Dermis microvascular lymphatic vessel endothelial cell (primary cell): ENCODE results near the gene SMIM41. TPM values are rescaled to one million over a fixed set of nuclear protein-coding genes. Genes with fewer than 3 reads are reported as not detected.
A peak's percentile ranks its signal among the peaks of the same experiment; 100 is the strongest.

Experiments used
- DNase-seq, 2 donors: peaks; one replicate each; pipeline versions ENCODE4 v3.0.0 to v3.0.0-alpha.2; 2010; ENCODE audit warnings: low read depth in 2 of 2
- total RNA-seq: library from RNA; depleted of rRNA; stranded (reverse); fragments of >200 nt; gene quantifications from 2 replicates; pipeline ENCODE4 v1.2.1, GENCODE V29; 2014

Gene SMIM41
- total RNA-seq: under 0.01 TPM in 2 replicates

DNA sequence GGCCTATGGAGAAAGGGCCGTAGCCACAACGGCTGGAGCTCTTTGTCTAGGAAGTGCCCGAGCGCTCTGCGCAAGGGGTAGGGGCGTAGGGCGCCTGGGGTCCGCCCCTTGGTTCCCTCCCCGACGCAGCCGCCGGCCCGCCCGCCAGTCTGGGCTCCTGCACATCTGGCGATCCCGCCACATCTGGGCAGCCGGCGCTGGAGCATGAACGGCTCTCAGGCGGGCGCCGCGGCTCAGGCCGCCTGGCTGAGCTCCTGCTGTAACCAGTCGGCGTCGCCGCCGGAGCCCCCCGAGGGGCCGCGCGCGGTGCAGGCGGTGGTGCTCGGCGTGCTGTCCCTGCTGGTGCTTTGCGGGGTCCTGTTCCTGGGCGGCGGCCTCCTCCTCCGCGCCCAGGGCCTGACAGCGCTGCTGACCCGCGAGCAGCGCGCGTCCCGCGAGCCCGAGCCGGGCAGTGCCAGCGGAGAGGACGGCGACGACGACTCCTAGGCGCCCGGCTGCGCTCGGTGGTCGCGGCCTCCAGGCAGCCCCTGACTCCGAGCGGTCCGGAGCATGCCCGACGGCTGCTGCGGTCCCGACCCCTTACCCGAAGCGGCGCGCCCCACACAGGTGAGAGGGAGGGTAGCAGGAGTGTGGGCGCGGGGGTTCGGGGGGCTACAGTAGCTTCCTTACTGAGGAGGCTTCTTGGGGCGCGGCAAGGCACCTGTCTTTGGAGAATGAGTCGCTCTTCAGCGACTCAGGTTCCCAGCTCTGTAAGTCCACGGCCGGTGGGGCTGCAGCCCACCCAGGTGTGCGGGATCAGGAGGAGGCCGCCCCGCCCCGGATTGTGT lies at the start of gene SMIM41:
SMIM41 (plus strand) TSS at position 129 of the 827 bp plus-strand sequence; CDS start at position 205, 76 bp downstream.
- no peak for DNase-seq

GRCh38 chr12:52032446-52032803 lies 47.1 kb upstream of the SMIM41 start:
- DNase-seq: peak in 1 of 2 donors; percentile 59

- peak; percentile 94 to 98 for DNase-seq
Observed at GRCh38 chr12:52032804-52033445, 46.6 kb upstream of the SMIM41 start.

GRCh38 chr12:52033446-52034140 lies 45.9 kb upstream of the SMIM41 start:
- no peak for DNase-seq

GRCh38 chr12:52035190-52035589 lies 44.3 kb upstream of the SMIM41 start:
- DNase-seq: no peak

GRCh38 chr12:52035926-52036325 lies 43.6 kb upstream of the SMIM41 start:
- DNase-seq: no peak

- peak in 1 of 2 donors; percentile 79 for DNase-seq
Observed at GRCh38 chr12:52036587-52037171, 42.8 kb upstream of the SMIM41 start.

GRCh38 chr12:52037248-52037861 lies 42.1 kb upstream of the SMIM41 start:
- peak in 1 of 2 donors; percentile 34 for DNase-seq

GRCh38 chr12:52038447-52038846 lies 41.1 kb upstream of the SMIM41 start:
- peak in 1 of 2 donors; percentile 37 for DNase-seq

GRCh38 chr12:52041035-52041434 lies 38.5 kb upstream of the SMIM41 start:
- DNase-seq: no peak

- DNase-seq: no peak
Observed at GRCh38 chr12:52041695-52042123, 37.8 kb upstream of the SMIM41 start.

DNA sequence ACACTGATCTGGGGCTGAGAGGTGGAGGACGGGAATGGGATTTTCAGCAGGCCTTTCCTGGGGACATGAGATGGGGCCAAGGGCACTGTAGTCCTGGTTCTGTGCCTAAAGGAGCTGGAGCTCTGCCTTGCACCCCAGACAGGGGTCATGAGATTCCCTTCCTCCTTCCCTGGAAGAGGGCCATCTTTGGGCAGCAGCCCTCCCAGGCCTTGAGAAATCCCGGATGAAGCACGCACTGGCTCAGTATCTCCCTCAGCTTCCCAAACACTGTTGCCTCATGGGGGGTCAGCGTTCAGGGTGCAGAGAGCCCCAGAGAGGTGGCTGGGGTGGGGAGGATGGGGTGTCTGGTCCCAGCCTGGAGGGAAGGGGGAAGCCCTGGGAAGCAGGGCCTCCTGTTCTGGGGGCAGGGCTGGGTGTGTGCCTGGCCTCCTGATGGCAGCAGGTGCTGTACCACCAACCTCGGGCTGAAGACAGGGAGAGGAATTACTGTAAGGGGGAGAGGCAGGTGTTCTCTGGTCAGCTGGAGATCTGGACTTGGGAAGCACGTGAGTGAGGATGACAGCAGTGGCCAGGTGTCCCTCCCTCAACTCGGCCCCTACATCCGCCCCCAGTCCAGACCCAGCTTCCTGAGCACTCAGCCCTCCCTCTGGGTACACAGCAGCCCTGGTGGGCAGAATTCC lies 36.7 kb upstream of the SMIM41 start:
- DNase-seq: no peak

GRCh38 chr12:52043386-52044212 lies 35.9 kb upstream of the SMIM41 start:
- DNase-seq: no peak

DNA sequence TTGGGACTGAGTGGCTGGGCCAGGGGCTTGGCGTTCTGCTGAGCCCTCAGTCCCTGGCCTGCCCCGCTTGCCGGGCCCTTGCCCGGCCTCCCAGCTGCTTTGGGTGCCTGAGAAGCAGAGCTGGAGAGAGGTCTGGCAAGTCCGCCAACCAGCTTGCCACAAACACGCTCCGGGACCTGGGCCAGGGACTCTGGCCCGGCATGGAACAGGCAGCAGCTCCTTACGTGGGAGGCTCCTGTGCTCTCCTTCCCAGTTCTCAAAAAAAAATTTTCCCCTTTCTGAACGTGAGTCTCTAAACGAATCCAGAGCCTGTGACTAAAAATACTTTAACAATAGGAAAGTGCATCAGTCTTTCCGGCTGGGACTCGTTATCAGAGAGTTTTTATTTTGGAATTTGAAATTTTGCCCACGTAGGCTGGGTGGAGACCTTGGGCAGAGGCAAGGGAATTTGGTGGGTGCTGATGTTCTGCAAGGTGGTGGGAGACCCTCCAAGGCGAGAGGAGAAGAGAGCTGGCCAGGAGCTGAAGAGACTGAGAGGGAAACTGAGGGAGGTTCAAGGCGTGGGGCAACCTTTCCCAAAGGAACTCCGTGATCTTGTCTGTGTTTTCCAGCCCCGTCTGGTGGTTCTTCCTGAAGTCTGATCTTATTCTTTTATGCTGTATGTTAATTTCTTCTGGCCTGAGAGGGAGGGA lies 35.1 kb upstream of the SMIM41 start:
- DNase-seq: peak; percentile 73 to 79

- peak in 1 of 2 donors; percentile 39 for DNase-seq
Observed at GRCh38 chr12:52045794-52046199, 33.7 kb upstream of the SMIM41 start.

DNA sequence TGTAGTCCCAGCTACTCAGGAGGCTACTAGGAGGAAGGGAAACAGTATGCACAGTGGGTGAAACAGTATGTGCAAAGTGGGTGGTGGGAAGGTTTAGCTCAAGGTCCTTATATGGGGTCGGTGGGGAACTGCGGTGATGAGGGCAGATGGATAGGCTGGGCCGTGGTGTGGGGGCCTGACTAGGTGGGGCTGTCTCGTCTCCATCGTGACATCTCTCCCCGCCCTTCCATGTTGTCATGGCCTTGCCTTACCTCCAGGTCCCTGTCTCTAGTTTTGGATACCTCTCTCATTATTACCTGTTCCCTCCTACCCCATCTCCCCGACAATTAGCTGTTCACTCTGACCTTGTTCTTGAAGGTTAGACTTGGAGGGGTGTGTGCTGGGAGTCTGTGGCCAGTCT lies 32.6 kb upstream of the SMIM41 start:
- DNase-seq: no peak

DNA sequence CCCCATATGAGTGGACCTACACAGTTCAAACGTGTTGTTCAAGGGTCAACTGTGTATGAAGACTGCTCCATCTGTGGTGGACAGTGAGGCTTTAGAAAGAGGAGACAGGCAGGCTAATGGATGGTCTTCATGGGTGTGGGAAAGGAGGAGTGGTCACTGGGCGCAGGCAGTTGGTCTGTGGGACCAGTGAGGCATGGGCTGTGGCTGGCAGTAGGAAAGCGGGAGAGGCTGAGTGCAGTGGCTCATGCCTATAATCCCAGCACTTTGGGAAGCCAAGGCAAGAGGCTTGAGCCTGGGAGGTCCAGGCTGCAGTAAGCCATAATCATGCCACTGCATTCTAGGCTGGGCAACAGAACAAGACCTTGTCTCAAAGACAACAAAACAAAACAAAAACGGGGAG lies 30.2 kb upstream of the SMIM41 start:
- DNase-seq: no peak

- DNase-seq: no peak
Observed at GRCh38 chr12:52049688-52050087, 29.8 kb upstream of the SMIM41 start.

DNA sequence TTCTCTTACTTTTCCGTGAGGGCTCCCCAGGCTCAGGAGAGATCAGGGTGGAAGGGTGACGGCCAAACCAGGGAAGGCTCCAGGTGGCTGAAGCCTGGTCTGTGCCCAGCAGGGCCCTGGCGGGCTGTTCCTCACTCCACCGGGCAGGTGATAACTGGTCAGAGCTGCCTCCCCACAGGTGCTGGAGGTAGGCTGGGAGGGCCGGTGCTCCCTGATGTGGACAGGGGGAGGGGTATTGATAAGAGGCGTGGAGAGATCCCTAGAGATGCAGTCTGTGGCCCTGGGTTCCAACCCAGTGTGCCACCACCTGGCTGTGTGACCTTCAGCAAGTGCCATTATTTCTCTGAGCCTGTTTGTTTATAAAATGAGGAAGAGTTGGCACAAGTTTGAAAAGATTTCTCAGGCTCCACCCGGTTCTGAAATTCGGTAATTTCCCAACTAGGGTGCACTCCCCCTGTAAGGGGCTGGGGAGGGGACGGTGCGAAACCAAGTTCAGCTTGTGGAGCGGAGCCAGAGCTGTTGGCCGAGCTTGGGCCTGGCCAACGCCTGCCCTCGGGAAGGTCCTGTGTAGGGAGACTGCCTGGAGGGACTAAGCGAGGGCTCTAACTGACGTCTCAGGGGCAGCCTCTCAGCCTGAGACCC lies 29.3 kb upstream of the SMIM41 start:
- no peak for DNase-seq
